Measurements from ENCODE around the gene TMEM205. TPM values are rescaled to one million over a fixed set of nuclear protein-coding genes. Genes with fewer than 3 reads are reported as not detected.
"Not testable (repeated sequence)": the region's sequence is repeated elsewhere in the genome, so short reads cannot be mapped to it uniquely, and the experiment has no call there.

The TMEM205 gene
- total RNA-seq, 1 donor from 2014 or later: 74.6 TPM

DNA sequence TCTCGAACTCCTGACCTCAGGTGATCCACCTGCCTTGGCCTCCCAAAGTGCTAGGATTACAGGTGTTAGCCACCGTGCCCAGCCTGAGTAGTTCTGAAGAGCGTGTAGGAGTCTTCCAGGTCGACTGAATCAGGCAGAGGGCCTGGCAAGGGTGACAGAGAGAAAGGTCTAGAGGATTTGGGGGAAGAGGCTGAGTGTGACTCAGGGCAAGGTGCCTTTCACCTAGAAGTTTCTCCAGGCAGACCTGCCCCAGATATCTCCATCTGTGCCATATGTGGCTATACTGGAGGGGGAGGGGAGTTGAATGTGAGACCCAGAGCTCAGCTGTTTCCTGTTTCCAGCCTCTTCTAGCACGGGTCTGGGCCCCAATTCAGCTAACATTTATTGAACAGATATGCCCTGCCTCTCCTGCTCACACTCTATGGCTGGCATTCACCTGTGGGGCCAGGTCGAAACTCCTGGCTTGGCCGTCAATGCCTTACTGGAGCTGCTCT lies 1.5 kb upstream of the TMEM205 start:
- Histone ChIP-seq H3K4me3 (no peak overlapping the region), H3K9me3 (no peaks in the 10 kb centered on the region), H3K27me3 (no peaks in the 10 kb centered on the region), H3K4me1 (peaks cover 18% of the 10 kb centered on the region), H3K36me3 (peaks cover 1% of the 10 kb centered on the region), H3K27ac (no peak overlapping the region)
- ATAC-seq (no peak), DNase-seq (no peak)
- TF ChIP-seq, protein P1, sequence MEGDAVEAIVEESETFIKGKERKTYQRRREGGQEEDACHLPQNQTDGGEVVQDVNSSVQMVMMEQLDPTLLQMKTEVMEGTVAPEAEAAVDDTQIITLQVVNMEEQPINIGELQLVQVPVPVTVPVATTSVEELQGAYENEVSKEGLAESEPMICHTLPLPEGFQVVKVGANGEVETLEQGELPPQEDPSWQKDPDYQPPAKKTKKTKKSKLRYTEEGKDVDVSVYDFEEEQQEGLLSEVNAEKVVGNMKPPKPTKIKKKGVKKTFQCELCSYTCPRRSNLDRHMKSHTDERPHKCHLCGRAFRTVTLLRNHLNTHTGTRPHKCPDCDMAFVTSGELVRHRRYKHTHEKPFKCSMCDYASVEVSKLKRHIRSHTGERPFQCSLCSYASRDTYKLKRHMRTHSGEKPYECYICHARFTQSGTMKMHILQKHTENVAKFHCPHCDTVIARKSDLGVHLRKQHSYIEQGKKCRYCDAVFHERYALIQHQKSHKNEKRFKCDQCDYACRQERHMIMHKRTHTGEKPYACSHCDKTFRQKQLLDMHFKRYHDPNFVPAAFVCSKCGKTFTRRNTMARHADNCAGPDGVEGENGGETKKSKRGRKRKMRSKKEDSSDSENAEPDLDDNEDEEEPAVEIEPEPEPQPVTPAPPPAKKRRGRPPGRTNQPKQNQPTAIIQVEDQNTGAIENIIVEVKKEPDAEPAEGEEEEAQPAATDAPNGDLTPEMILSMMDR (IDR thresholded peaks at IDR 0.05): no peak
- intact Hi-C loops (cut with DNase I): no loop called here

DNA sequence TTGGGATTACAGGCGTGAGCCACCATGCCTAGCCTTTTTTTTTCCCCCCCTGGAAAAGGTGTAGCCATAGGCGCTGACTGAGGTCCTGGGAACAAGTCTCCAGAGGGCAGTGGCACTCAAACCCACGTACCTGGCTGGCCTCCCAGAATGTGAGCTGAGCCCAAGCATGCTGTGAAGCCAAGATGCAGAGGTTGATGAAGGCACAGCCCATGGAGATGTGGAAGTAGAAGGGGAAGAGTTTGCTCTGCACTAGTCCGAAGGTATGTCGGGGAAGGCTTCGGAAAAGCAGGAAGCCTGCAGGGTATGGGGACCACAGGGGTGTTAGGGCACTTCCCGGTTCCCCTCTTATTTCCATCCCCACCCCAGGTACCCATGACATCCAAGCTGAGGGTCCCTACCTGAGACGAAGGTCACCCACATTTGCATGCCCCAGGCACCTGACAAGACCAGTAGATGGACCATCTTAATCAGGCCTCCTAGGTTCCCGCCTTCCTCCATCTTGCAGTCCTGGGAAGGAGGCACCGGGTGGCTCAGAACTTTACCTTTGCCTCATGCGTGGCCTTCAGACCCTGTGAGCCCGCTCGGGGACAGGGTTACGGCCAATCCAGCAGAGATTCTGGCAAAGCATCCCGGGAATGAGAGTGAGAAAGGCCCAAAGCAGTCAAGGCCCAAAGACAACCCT lies 805 bp downstream of the TMEM205 start:
- Histone ChIP-seq H3K27ac (peak overlapping the region; percentile 82), H3K36me3 (peaks cover 5% of the 10 kb centered on the region), H3K4me1 (peaks cover 18% of the 10 kb centered on the region), H3K27me3 (no peaks in the 10 kb centered on the region), H3K4me3 (peak overlapping the region; percentile 78), H3K9me3 (no peaks in the 10 kb centered on the region)
- intact Hi-C loops (cut with DNase I): no loop called here
- ATAC-seq (no peak), DNase-seq (no peak)
- TF ChIP-seq, protein P1 (IDR thresholded peaks at IDR 0.05): no peak

DNA sequence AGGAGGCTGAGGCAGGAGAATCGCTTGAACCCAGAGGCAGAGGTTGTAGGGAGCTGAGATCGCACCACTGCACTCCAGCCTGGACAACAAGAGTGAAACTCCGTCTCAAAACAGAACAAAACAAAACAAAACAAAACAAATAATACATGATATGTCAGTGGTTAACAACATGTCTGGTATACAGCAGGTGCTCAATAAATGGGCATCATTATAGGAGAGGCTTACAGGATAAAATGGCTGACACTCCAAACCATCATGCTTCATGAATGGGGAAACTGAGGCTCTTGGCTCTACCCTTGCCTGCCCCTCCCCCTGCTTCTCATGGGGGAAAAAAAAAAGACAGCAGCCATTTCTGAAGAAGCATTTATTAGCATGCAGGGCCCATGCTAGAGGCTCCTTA lies 3.6 kb downstream of the TMEM205 start:
- Histone ChIP-seq H3K4me3 (no peak overlapping the region), H3K4me1 (peaks cover 36% of the 10 kb centered on the region), H3K36me3 (peaks cover 5% of the 10 kb centered on the region), H3K27me3 (no peaks in the 10 kb centered on the region), H3K9me3 (no peaks in the 10 kb centered on the region), H3K27ac (no peak overlapping the region)
- TF ChIP-seq, protein P1 (IDR thresholded peaks at IDR 0.05): no peak
- intact Hi-C loops (cut with DNase I): no loop called here
- ATAC-seq: no peak
- DNase-seq: no peak

DNA sequence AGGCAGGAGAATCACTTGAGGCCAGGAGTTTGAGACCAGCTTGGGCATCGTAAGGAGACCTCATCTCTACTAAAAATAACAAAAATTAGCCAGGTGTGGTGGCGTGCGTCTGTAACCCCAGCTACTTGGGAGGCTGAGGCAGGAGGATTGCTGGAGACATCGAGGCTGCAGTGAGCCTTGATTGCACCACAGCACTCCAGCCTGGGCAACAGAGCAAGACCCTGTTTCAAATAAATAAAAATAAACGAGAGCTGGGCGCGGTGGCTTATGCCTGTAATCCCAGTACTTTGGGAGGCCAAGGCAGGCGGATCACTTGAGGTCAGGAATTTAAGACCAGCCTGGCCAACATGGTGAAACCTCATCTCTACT lies 6.0 kb downstream of the TMEM205 start:
- intact Hi-C loops (cut with DNase I); H3K27ac ChIP-seq; ATAC-seq; H3K27me3 ChIP-seq; DNase-seq; H3K9me3 ChIP-seq: not testable (repeated sequence)
- peaks cover 30% of the 10 kb centered on the region for H3K4me1 ChIP-seq
- H3K4me3 ChIP-seq: peak overlapping the region; percentile 78
- H3K36me3 ChIP-seq: peaks cover 20% of the 10 kb centered on the region

DNA sequence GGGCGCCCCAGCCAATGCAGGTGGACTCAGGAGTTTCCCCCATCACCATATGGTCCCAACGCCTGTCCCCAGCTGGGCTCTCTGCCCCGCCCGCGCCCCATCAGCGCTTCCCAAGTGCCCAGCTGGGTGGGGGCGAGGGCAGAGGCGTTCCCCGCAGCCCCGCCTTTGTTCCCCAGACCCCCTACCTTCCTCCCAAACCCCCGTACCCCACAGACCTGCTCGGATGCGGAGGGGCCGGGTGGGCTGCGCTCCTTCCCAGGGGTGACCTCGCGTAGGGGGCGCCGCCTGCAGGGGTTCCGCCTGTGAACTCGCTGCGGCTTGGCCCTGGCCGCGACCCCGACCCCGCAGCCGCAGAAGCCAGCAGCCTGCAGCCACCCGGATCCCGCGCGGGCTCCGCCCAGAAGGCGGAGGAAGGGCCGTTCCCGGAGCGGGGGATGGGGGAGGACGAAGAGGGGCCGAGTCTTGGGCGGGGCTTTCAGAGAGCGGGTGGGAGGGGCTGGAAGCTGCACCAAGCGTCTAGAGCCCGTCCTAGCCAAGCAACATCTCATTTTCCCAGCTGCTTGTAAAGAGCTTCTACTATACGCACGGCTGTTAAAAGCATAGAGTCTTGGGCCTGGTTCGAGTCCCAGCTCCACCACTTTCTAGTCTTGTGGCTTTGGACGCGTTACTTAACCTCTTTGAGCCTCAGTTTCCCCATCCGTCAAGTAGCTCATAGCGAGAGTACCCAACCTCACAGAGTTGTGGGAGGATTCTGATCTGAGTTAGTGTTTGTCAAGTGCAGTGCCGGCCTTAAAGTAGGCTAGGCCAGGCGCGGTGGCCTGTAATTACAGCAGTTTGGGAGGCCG lies 6.6 kb downstream of the TMEM205 start, which contains the start of gene RAB3D:
Gene RAB3D (minus strand): TSS at position 404 of the 845 bp plus-strand sequence. CDS start 2,258 bp downstream, outside the sequence.
- ATAC-seq (peak; percentile 97), DNase-seq (peak; percentile 96)
- Histone ChIP-seq H3K36me3 (peaks cover 26% of the 10 kb centered on the region), H3K4me3 (peak within 1 kb of the TSS; percentile 78), H3K27me3 (no peaks in the 10 kb centered on the region), H3K27ac (peak within 1 kb of the TSS; percentile 73), H3K4me1 (peaks cover 24% of the 10 kb centered on the region), H3K9me3 (no peaks in the 10 kb centered on the region)
- intact Hi-C loops (cut with DNase I): no loop called here
- TF ChIP-seq, protein P1 (IDR thresholded peaks at IDR 0.05): no peak

Data from upper lobe of right lung (tissue), 1 donor.